Natural killer cell treated with Interleukin-12 subunit alpha and Interleukin-12 subunit beta and Interleukin-15 and Interleukin-18, amount 100 ng/mL, for 72 hours (primary cell): Measurements from ENCODE around the gene SLC26A9. TPM values are rescaled to one million over a fixed set of nuclear protein-coding genes. Genes with fewer than 3 reads are reported as not detected.

Experiments used
- ATAC-seq, 2 donors: fragments of 150-1000 bp; cut with Tn5 transposase in 1 of 2; sonication (Bioruptor Pico), chemical (Tn5 transposase) in 1 of 2; 2 replicates each; pipeline ENCODE4 v1.10.0; 2021
- DNase-seq: peaks from one replicate; pipeline ENCODE4 v3.0.0; 2022; ENCODE audit warnings: low spot score
- H3K27ac Mint-ChIP-seq, 2 donors: 1 replicate in 1 of 2; 2 replicates in 1 of 2; pipeline ENCODE4 v1.8.0; 2022; ENCODE audit warnings: mixed read lengths in 2 of 2, mild to moderate bottlenecking in 1 of 2, moderate library complexity in 1 of 2
- H3K27me3 Mint-ChIP-seq, 2 donors: 1 replicate in 1 of 2; 2 replicates in 1 of 2; pipeline ENCODE4 v1.8.0; 2022; ENCODE audit warnings: mixed read lengths in 2 of 2
- H3K36me3 Mint-ChIP-seq: one replicate; pipeline ENCODE4 v1.8.0; 2022; ENCODE audit warnings: mixed read lengths
- H3K4me1 Mint-ChIP-seq, 2 donors: 1 replicate in 1 of 2; 2 replicates in 1 of 2; pipeline ENCODE4 v1.8.0; 2022; ENCODE audit warnings: low read depth in 2 of 2, mixed read lengths in 2 of 2, mild to moderate bottlenecking in 1 of 2
- H3K4me3 Mint-ChIP-seq: one replicate; pipeline ENCODE4 v1.8.0; 2022; ENCODE audit warnings: mixed read lengths
- H3K9me3 Mint-ChIP-seq: 2 replicates; pipeline ENCODE4 v1.8.0; 2022; ENCODE audit warnings: mixed read lengths
- total RNA-seq, 2 donors: library from RNA; stranded (reverse); gene quantifications; one replicate each; pipeline ENCODE4 v1.2.3, GENCODE V29; 2022

The SLC26A9 gene
- total RNA-seq, 2 donors from 2014 or later = not detected

GRCh38 chr1:205949753-205950152, 6.5 kb upstream of the SLC26A9 start:
- Mint-ChIP-seq H3K27ac (no peak overlapping the region), H3K4me1 (no peaks in the 10 kb centered on the region), H3K36me3 (no peaks in the 10 kb centered on the region), H3K27me3 (peaks cover 4 to 12% of the 10 kb centered on the region in 2 donors), H3K9me3 (no peaks in the 10 kb centered on the region), H3K4me3 (no peak overlapping the region)
- DNase-seq (no peak), ATAC-seq (no peak)

- Mint-ChIP-seq H3K4me3 (no peak overlapping the region), H3K4me1 (no peaks in the 10 kb centered on the region), H3K9me3 (no peaks in the 10 kb centered on the region), H3K36me3 (no peaks in the 10 kb centered on the region), H3K27me3 (peaks cover 2 to 14% of the 10 kb centered on the region in 2 donors), H3K27ac (no peak overlapping the region)
- ATAC-seq (no peak), DNase-seq (no peak)
Measured at GRCh38 chr1:205948886-205949285, 5.6 kb upstream of the SLC26A9 start.

GRCh38 chr1:205948039-205948438, 4.8 kb upstream of the SLC26A9 start:
- ATAC-seq = no peak
- H3K4me3 Mint-ChIP-seq = no peak overlapping the region

GRCh38 chr1:205947024-205947423, 3.8 kb upstream of the SLC26A9 start:
- Mint-ChIP-seq H3K36me3 (no peaks in the 10 kb centered on the region), H3K9me3 (no peaks in the 10 kb centered on the region)
- peak in 1 of 2 donors; percentile 7 for ATAC-seq

More at GRCh38 chr1:205948039-205948438, 4.8 kb upstream of the SLC26A9 start:
- no peak for DNase-seq
- H3K27ac Mint-ChIP-seq = no peak overlapping the region
- H3K4me1 Mint-ChIP-seq = no peaks in the 10 kb centered on the region
- H3K36me3 Mint-ChIP-seq = no peaks in the 10 kb centered on the region
- H3K27me3 Mint-ChIP-seq = peaks cover 4 to 18% of the 10 kb centered on the region in 2 donors
- H3K9me3 Mint-ChIP-seq = no peaks in the 10 kb centered on the region

GRCh38 chr1:205945069-205945468, 1.8 kb upstream of the SLC26A9 start:
- H3K4me1 Mint-ChIP-seq = no peaks in the 10 kb centered on the region
- DNase-seq (no peak), ATAC-seq (no peak)
- H3K4me3 Mint-ChIP-seq = no peak overlapping the region
- no peaks in the 10 kb centered on the region for H3K9me3 Mint-ChIP-seq
- no peaks in the 10 kb centered on the region for H3K36me3 Mint-ChIP-seq
- H3K27me3 Mint-ChIP-seq = peaks cover 15 to 18% of the 10 kb centered on the region in 2 donors
- H3K27ac Mint-ChIP-seq = no peak overlapping the region

More at GRCh38 chr1:205947024-205947423, 3.8 kb upstream of the SLC26A9 start:
- H3K4me3 Mint-ChIP-seq = no peak overlapping the region
- no peaks in the 10 kb centered on the region for H3K4me1 Mint-ChIP-seq
- DNase-seq = no peak
- H3K27ac Mint-ChIP-seq = no peak overlapping the region
- peaks cover 11 to 18% of the 10 kb centered on the region in 2 donors for H3K27me3 Mint-ChIP-seq

GRCh38 chr1:205944525-205944924, 1.3 kb upstream of the SLC26A9 start:
- no peak overlapping the region for H3K27ac Mint-ChIP-seq
- peaks cover 18 to 21% of the 10 kb centered on the region in 2 donors for H3K27me3 Mint-ChIP-seq
- no peak for DNase-seq
- ATAC-seq = no peak
- H3K4me3 Mint-ChIP-seq = no peak overlapping the region
- no peaks in the 10 kb centered on the region for H3K4me1 Mint-ChIP-seq
- H3K36me3 Mint-ChIP-seq = no peaks in the 10 kb centered on the region
- no peaks in the 10 kb centered on the region for H3K9me3 Mint-ChIP-seq

- H3K4me1 Mint-ChIP-seq = no peaks in the 10 kb centered on the region
- H3K27me3 Mint-ChIP-seq = peaks cover 30 to 31% of the 10 kb centered on the region in 2 donors
- no peaks in the 10 kb centered on the region for H3K36me3 Mint-ChIP-seq
- ATAC-seq = no peak
- no peaks in the 10 kb centered on the region for H3K9me3 Mint-ChIP-seq
- H3K27ac Mint-ChIP-seq = no peak overlapping the region
- no peak for DNase-seq
- no peak overlapping the region for H3K4me3 Mint-ChIP-seq
Measured at GRCh38 chr1:205942631-205943159, 561 bp downstream of the SLC26A9 start.

GRCh38 chr1:205940710-205941109, 2.5 kb downstream of the SLC26A9 start:
- peaks cover 28 to 32% of the 10 kb centered on the region in 2 donors for H3K27me3 Mint-ChIP-seq
- H3K27ac Mint-ChIP-seq = no peak overlapping the region
- no peaks in the 10 kb centered on the region for H3K9me3 Mint-ChIP-seq
- ATAC-seq (no peak), DNase-seq (no peak)
- H3K4me1 Mint-ChIP-seq = no peaks in the 10 kb centered on the region
- no peaks in the 10 kb centered on the region for H3K36me3 Mint-ChIP-seq
- no peak overlapping the region for H3K4me3 Mint-ChIP-seq

- no peaks in the 10 kb centered on the region for H3K4me1 Mint-ChIP-seq
- no peak overlapping the region for H3K4me3 Mint-ChIP-seq
- H3K27ac Mint-ChIP-seq = no peak overlapping the region
- DNase-seq (no peak), ATAC-seq (no peak)
- peaks cover 28% of the 10 kb centered on the region in 2 donors for H3K27me3 Mint-ChIP-seq
- H3K9me3 Mint-ChIP-seq = no peaks in the 10 kb centered on the region
- no peaks in the 10 kb centered on the region for H3K36me3 Mint-ChIP-seq
Measured at GRCh38 chr1:205939690-205940330, 3.4 kb downstream of the SLC26A9 start.

GRCh38 chr1:205938682-205939081, 4.6 kb downstream of the SLC26A9 start:
- Mint-ChIP-seq H3K27me3 (peaks cover 26 to 29% of the 10 kb centered on the region in 2 donors), H3K36me3 (no peaks in the 10 kb centered on the region), H3K4me1 (no peaks in the 10 kb centered on the region), H3K4me3 (no peak overlapping the region), H3K27ac (peak overlapping the region in 1 of 2 donors; percentile 8), H3K9me3 (no peaks in the 10 kb centered on the region)
- DNase-seq (no peak), ATAC-seq (no peak)

GRCh38 chr1:205936846-205937586, 6.2 kb downstream of the SLC26A9 start:
- Mint-ChIP-seq H3K4me3 (no peak overlapping the region), H3K9me3 (no peaks in the 10 kb centered on the region), H3K36me3 (no peaks in the 10 kb centered on the region), H3K27ac (no peak overlapping the region), H3K4me1 (no peaks in the 10 kb centered on the region), H3K27me3 (peaks cover 28 to 43% of the 10 kb centered on the region in 2 donors)
- ATAC-seq (no peak), DNase-seq (no peak)

- DNase-seq = no peak
- Mint-ChIP-seq H3K36me3 (no peaks in the 10 kb centered on the region), H3K27ac (no peak overlapping the region), H3K4me3 (no peak overlapping the region), H3K27me3 (peaks cover 28 to 45% of the 10 kb centered on the region in 2 donors), H3K9me3 (no peaks in the 10 kb centered on the region), H3K4me1 (no peaks in the 10 kb centered on the region)
- ATAC-seq = no peak
Measured at GRCh38 chr1:205936311-205936710, 6.9 kb downstream of the SLC26A9 start.

- peaks cover 31 to 50% of the 10 kb centered on the region in 2 donors for H3K27me3 Mint-ChIP-seq
- DNase-seq = no peak
- H3K4me3 Mint-ChIP-seq = no peak overlapping the region
- no peaks in the 10 kb centered on the region for H3K9me3 Mint-ChIP-seq
- H3K4me1 Mint-ChIP-seq = no peaks in the 10 kb centered on the region
- H3K36me3 Mint-ChIP-seq = no peaks in the 10 kb centered on the region
- ATAC-seq = no peak
- no peak overlapping the region for H3K27ac Mint-ChIP-seq
Measured at GRCh38 chr1:205935869-205936268, 7.4 kb downstream of the SLC26A9 start.

GRCh38 chr1:205934788-205935187, 8.5 kb downstream of the SLC26A9 start:
- Mint-ChIP-seq H3K27ac (no peak overlapping the region), H3K4me3 (no peak overlapping the region), H3K9me3 (no peaks in the 10 kb centered on the region), H3K27me3 (peaks cover 33 to 55% of the 10 kb centered on the region in 2 donors), H3K36me3 (no peaks in the 10 kb centered on the region), H3K4me1 (no peaks in the 10 kb centered on the region)
- DNase-seq = no peak
- no peak for ATAC-seq
